H9 (cell line): ENCODE data around the gene ZNHIT3. TPM values are rescaled to one million over a fixed set of nuclear protein-coding genes. Genes with fewer than 3 reads are reported as not detected.
A peak's percentile ranks its signal among the peaks of the same experiment; 100 is the strongest.

Experiments
- DNase-seq: peaks from one replicate; pipeline ENCODE4 v3.0.0-alpha.2; 2017
- H2AFZ ChIP-seq: one replicate; pipeline ENCODE4 v1.6.1; 2013; ENCODE audit warnings: mild to moderate bottlenecking, low read length, control low read depth, moderate library complexity
- H2AK5ac ChIP-seq: 2 replicates; pipeline ENCODE4 v1.6.1; 2013; ENCODE audit warnings: low read length, control low read depth, mixed read lengths; ENCODE audit not compliant: insufficient read length
- H2BK120ac ChIP-seq: one replicate; pipeline ENCODE4 v1.6.1; 2013; ENCODE audit warnings: low read depth, mild to moderate bottlenecking, low read length, control low read depth, inconsistent platforms; ENCODE audit not compliant: poor library complexity, severe bottlenecking
- H2BK12ac ChIP-seq: 2 replicates; pipeline ENCODE4 v1.6.1; 2013; ENCODE audit warnings: low read length, control low read depth, mixed read lengths, low read depth; ENCODE audit not compliant: insufficient read length
- H2BK15ac ChIP-seq: 2 replicates; pipeline ENCODE4 v1.6.1; 2013; ENCODE audit warnings: low read depth, low read length, control low read depth
- H2BK20ac ChIP-seq: one replicate; pipeline ENCODE4 v1.6.1; 2013; ENCODE audit warnings: low read depth, mild to moderate bottlenecking, low read length, control low read depth, inconsistent platforms; ENCODE audit not compliant: poor library complexity, severe bottlenecking
- H2BK5ac ChIP-seq: 2 replicates; pipeline ENCODE4 v1.6.1; 2013; ENCODE audit warnings: low read length, control low read depth, mixed read lengths; ENCODE audit not compliant: insufficient read length
- H3K14ac ChIP-seq: 2 replicates; pipeline ENCODE4 v1.6.1; 2013; ENCODE audit warnings: low read length, control low read depth; ENCODE audit not compliant: insufficient read depth
- H3K18ac ChIP-seq: 2 replicates; pipeline ENCODE4 v1.6.1; 2013; ENCODE audit warnings: low read depth, mild to moderate bottlenecking, mixed read lengths, low read length, control low read depth; ENCODE audit not compliant: insufficient read length
- H3K23ac ChIP-seq: 2 replicates; pipeline ENCODE4 v1.6.1; 2013; ENCODE audit warnings: low read length, control low read depth, mixed read lengths, low read depth; ENCODE audit not compliant: insufficient read length
- H3K23me2 ChIP-seq: 2 replicates; pipeline ENCODE4 v1.6.1; 2013; ENCODE audit warnings: low read depth, mild to moderate bottlenecking, mixed read lengths, low read length, control low read depth; ENCODE audit not compliant: insufficient read length, poor library complexity, severe bottlenecking
- H3K27ac ChIP-seq: 2 replicates; pipeline ENCODE4 v1.5.1; 2013; ENCODE audit warnings: low read length, control low read depth, mixed read lengths, low read depth; ENCODE audit not compliant: insufficient read length
- H3K27me3 ChIP-seq: 2 replicates; pipeline ENCODE4 v1.6.1; 2013; ENCODE audit warnings: low read length, control low read depth, inconsistent platforms; ENCODE audit not compliant: insufficient read depth
- H3K4ac ChIP-seq: 2 replicates; pipeline ENCODE4 v1.6.1; 2013; ENCODE audit warnings: low read depth, mild to moderate bottlenecking, control low read depth, inconsistent platforms, low read length, moderate library complexity
- H3K4me1 ChIP-seq: 2 replicates; pipeline ENCODE4 v1.6.1; 2013; ENCODE audit warnings: low read length, control low read depth, inconsistent platforms; ENCODE audit not compliant: insufficient read depth
- H3K4me2 ChIP-seq: 2 replicates; pipeline ENCODE4 v1.6.1; 2013; ENCODE audit warnings: low read length, control low read depth, mixed read lengths; ENCODE audit not compliant: insufficient read length, insufficient read depth
- H3K56ac ChIP-seq: 2 replicates; pipeline ENCODE4 v1.6.1; 2013; ENCODE audit warnings: low read depth, mild to moderate bottlenecking, mixed read lengths, low read length, control low read depth; ENCODE audit not compliant: insufficient read length
- H3K79me1 ChIP-seq: 2 replicates; pipeline ENCODE4 v1.6.1; 2013; ENCODE audit warnings: low read depth, mild to moderate bottlenecking, moderate library complexity, low read length, control low read depth, inconsistent platforms; ENCODE audit not compliant: insufficient read depth, poor library complexity, severe bottlenecking
- H3K79me2 ChIP-seq: 2 replicates; pipeline ENCODE4 v1.6.1; 2013; ENCODE audit warnings: low read length, control low read depth, inconsistent platforms; ENCODE audit not compliant: insufficient read depth
- H3K9ac ChIP-seq: 2 replicates; pipeline ENCODE4 v1.6.1; 2013; ENCODE audit warnings: low read length, control low read depth, mixed read lengths; ENCODE audit not compliant: insufficient read length; ENCODE audit errors: extremely low read depth
- H3K9me3 ChIP-seq: one replicate; pipeline ENCODE4 v1.6.1; 2013; ENCODE audit warnings: low read depth, low read length, inconsistent platforms; ENCODE audit not compliant: control insufficient read depth
- H3T11ph ChIP-seq: one replicate; pipeline ENCODE4 v1.6.1; 2013; ENCODE audit warnings: mild to moderate bottlenecking, low read length, control low read depth, inconsistent platforms
- H4K20me1 ChIP-seq: one replicate; pipeline ENCODE4 v1.6.1; 2013; ENCODE audit not compliant: control insufficient read depth, insufficient read length, insufficient read depth
- H4K5ac ChIP-seq: 2 replicates; pipeline ENCODE4 v1.6.1; 2013; ENCODE audit warnings: low read depth, mild to moderate bottlenecking, mixed read lengths, low read length, control low read depth; ENCODE audit not compliant: insufficient read length
- H4K8ac ChIP-seq: replicated peaks from 2 replicates; pipeline ENCODE4 v1.6.1; 2013; ENCODE audit warnings: low read length, control low read depth, mixed read lengths, low read depth; ENCODE audit not compliant: insufficient read length
- H4K91ac ChIP-seq: 2 replicates; pipeline ENCODE4 v1.6.1; 2013; ENCODE audit warnings: low read depth, mild to moderate bottlenecking, moderate library complexity, mixed read lengths, low read length, control low read depth; ENCODE audit not compliant: insufficient read length
- H3K27ac Mint-ChIP-seq, 3 experiments: 2 replicates in 2 of 3; 3 replicates in 1 of 3; pipeline ENCODE4 v1.8.0; 2020 to 2021; ENCODE audit warnings: mixed read lengths in 3 of 3, mild to moderate bottlenecking in 1 of 3, moderate library complexity in 1 of 3
- H3K27me3 Mint-ChIP-seq: 2 replicates; pipeline ENCODE4 v1.8.0; 2021; ENCODE audit warnings: low read depth, mild to moderate bottlenecking, moderate library complexity, mixed read lengths
- H3K36me3 Mint-ChIP-seq, 3 experiments: 2 replicates in 2 of 3; 3 replicates in 1 of 3; pipeline ENCODE4 v1.8.0; 2020 to 2021; ENCODE audit warnings: low read depth in 3 of 3, mixed read lengths in 3 of 3; ENCODE audit not compliant: insufficient read depth in 1 of 3
- H3K4me1 Mint-ChIP-seq, 2 experiments: 2 replicates each; pipeline ENCODE4 v1.8.0; 2020; ENCODE audit warnings: mixed read lengths in 2 of 2
- H3K4me3 Mint-ChIP-seq, 2 experiments: 2 replicates in 1 of 2; 3 replicates in 1 of 2; pipeline ENCODE4 v1.8.0; 2020 to 2021; ENCODE audit warnings: mild to moderate bottlenecking in 2 of 2, mixed read lengths in 2 of 2, moderate library complexity in 1 of 2
- H3K9me3 Mint-ChIP-seq, 2 experiments: 2 replicates in 1 of 2; 3 replicates in 1 of 2; pipeline ENCODE4 v1.8.0; 2020; ENCODE audit warnings: mild to moderate bottlenecking in 2 of 2, mixed read lengths in 2 of 2, moderate library complexity in 1 of 2
- CTCF ChIP-seq: fragments of 200-600 bp; sonication (generic); conservative IDR thresholded peaks from 3 replicates; pipeline ENCODE4 v1.8.0; 2021; ENCODE audit warnings: antibody characterized with exemption, mild to moderate bottlenecking
- WGBS: extraction: QIAGEN DNeasy Blood & Tissue Kit; methylation state at CpG from one replicate; pipeline ENCODE4 v1.1.7; 2013; ENCODE audit warnings: missing lambda C conversion rate, low lambda C conversion rate, mixed read lengths; ENCODE audit not compliant: insufficient read length; ENCODE audit errors: extremely low coverage; 5-methylcytosine and 5-hydroxymethylcytosine counted together
- total RNA-seq: library from RNA; stranded (reverse); gene quantifications from 2 replicates; pipeline ENCODE4 v1.2.1, GENCODE V29; 2021

The ZNHIT3 gene
- total RNA-seq, 1 experiment from 2014 or later = 64.7 TPM

- Histone ChIP-seq H2BK5ac (no peak overlapping the region), H4K8ac (no peak overlapping the region), H3K9me3 (no peaks in the 10 kb centered on the region), H2BK15ac (no peak overlapping the region), H3K23ac (no peak overlapping the region), H4K5ac (no peak overlapping the region), H4K20me1 (no peaks in the 10 kb centered on the region), H2BK120ac (no peak overlapping the region), H3K27ac (no peak overlapping the region), H3K79me2 (peaks cover 7% of the 10 kb centered on the region; the same call in 1 of the 2 replicates), H3K9ac (no peak overlapping the region), H3K4me1 (no peaks in the 10 kb centered on the region), H3K4ac (no peak overlapping the region), H2BK20ac (no peak overlapping the region), H3K56ac (no peak overlapping the region), H4K91ac (no peak overlapping the region), H2AK5ac (no peak overlapping the region), H3K14ac (no peak overlapping the region), H3K18ac (no peak overlapping the region), H2AFZ (no peak overlapping the region), H3K23me2 (peaks cover 5% of the 10 kb centered on the region), H2BK12ac (no peak overlapping the region), H3K79me1 (no peaks in the 10 kb centered on the region), H3T11ph (no peak overlapping the region), H3K27me3 (no peaks in the 10 kb centered on the region), H3K4me2 (no peak overlapping the region)
- H3K36me3 Mint-ChIP-seq = peaks cover 2 to 14% (median 7%) of the 10 kb centered on the region in 3 experiments; a peak in 6 of 7 replicates
- peaks cover 7 to 14% of the 10 kb centered on the region in 2 experiments for H3K4me1 Mint-ChIP-seq
- no peak overlapping the region for H3K27ac Mint-ChIP-seq
- no peak for TF ChIP-seq CTCF
- no CpG with 5 or more reads among the region's 15 CpGs for WGBS
- no peaks in the 10 kb centered on the region for H3K27me3 Mint-ChIP-seq
- H3K9me3 Mint-ChIP-seq = no peaks in the 10 kb centered on the region
- peak overlapping the region in 1 of 2 experiments; percentile 14; a peak in 2 of 5 replicates for H3K4me3 Mint-ChIP-seq
- DNase-seq = no peak
Observed at GRCh38 chr17:36542755-36543154, 56.3 kb downstream of the ZNHIT3 start.
